Keratinocyte (primary cell): ENCODE results near the gene HIVEP2. TPM values are rescaled to one million over a fixed set of nuclear protein-coding genes. Genes with fewer than 3 reads are reported as not detected.

ENCODE experiments used
- DNase-seq: peaks from one replicate; pipeline ENCODE4 v3.0.0-alpha.2; 2011; ENCODE audit warnings: low read depth, missing footprints, low spot score
- FAIRE-seq: peaks from 2 replicates; lab custom pipeline; 2011; peaks lifted over from hg19 to GRCh38; lab: Jason Lieb, UNC
- H2AFZ ChIP-seq: 2 replicates; pipeline ENCODE4 v1.6.0; 2012; ENCODE audit warnings: low read length, control low read depth, inconsistent platforms; ENCODE audit not compliant: control insufficient read depth
- H3K27ac ChIP-seq: 2 replicates; pipeline ENCODE4 v1.5.1; 2011; ENCODE audit warnings: low read length; ENCODE audit not compliant: control insufficient read depth, insufficient read depth
- H3K27me3 ChIP-seq: 3 replicates; pipeline ENCODE4 v1.6.0; 2011; ENCODE audit warnings: low read length; ENCODE audit not compliant: control insufficient read depth, insufficient read depth; ENCODE audit errors: extremely low read depth
- H3K36me3 ChIP-seq, 2 experiments: 2 replicates in 1 of 2; 3 replicates in 1 of 2; pipeline ENCODE4 v1.5.1; 2011; ENCODE audit warnings: low read length in 2 of 2, mild to moderate bottlenecking in 1 of 2; ENCODE audit not compliant: control insufficient read depth in 2 of 2, insufficient read depth in 2 of 2; ENCODE audit errors: extremely low read depth in 1 of 2
- H3K4me1 ChIP-seq: 3 replicates; pipeline ENCODE4 v1.5.1; 2011; ENCODE audit warnings: low read length; ENCODE audit not compliant: control insufficient read depth, insufficient read depth; ENCODE audit errors: extremely low read depth
- H3K4me2 ChIP-seq: 3 replicates; pipeline ENCODE4 v1.6.0; 2011; ENCODE audit warnings: low read depth, low read length; ENCODE audit not compliant: control insufficient read depth, insufficient read depth; ENCODE audit errors: extremely low read depth
- H3K4me3 ChIP-seq, 3 experiments: fragments of 200-600 bp in 1 of 3; sonication (generic) in 1 of 3; 2 replicates in 2 of 3; 3 replicates in 1 of 3; pipeline ENCODE4 v1.5.1; 2011 to 2016; ENCODE audit warnings: low read length in 3 of 3, mild to moderate bottlenecking in 3 of 3, control low read depth in 2 of 3, inconsistent platforms in 1 of 3, low read depth in 1 of 3, mixed read lengths in 1 of 3, mixed run types in 1 of 3, moderate library complexity in 1 of 3; ENCODE audit not compliant: control insufficient read depth in 2 of 3, insufficient read depth in 2 of 3; ENCODE audit errors: extremely low read depth in 1 of 3
- H3K79me2 ChIP-seq: 2 replicates; pipeline ENCODE4 v1.6.0; 2012; ENCODE audit warnings: low read length; ENCODE audit not compliant: control insufficient read depth, insufficient read depth
- H3K9ac ChIP-seq: 3 replicates; pipeline ENCODE4 v1.6.0; 2011; ENCODE audit warnings: low read length; ENCODE audit not compliant: control insufficient read depth, insufficient read depth; ENCODE audit errors: extremely low read depth
- H3K9me1 ChIP-seq: 3 replicates; pipeline ENCODE4 v1.6.0; 2011; ENCODE audit warnings: low read length; ENCODE audit not compliant: control insufficient read depth, insufficient read depth; ENCODE audit errors: extremely low read depth
- H3K9me3 ChIP-seq: 2 replicates; pipeline ENCODE4 v1.5.1; 2012; ENCODE audit warnings: low read depth, low read length; ENCODE audit not compliant: control insufficient read depth
- H4K20me1 ChIP-seq: 3 replicates; pipeline ENCODE4 v1.6.0; 2011; ENCODE audit warnings: low read length; ENCODE audit not compliant: control insufficient read depth, insufficient read depth; ENCODE audit errors: extremely low read depth
- EZH2 ChIP-seq: IDR thresholded peaks from one replicate; pipeline ENCODE4 v1.6.1; 2012; ENCODE audit warnings: inconsistent platforms, mild to moderate bottlenecking, low read length, moderate library complexity
- dilution Hi-C: fragments of 300-500 bp; cut with MboI; formaldehyde crosslinking; loops from one replicate; pipeline ENCODE4 v1.7.0; 2020; ENCODE audit warnings: low sequenced_read_pairs; ENCODE audit not compliant: extremely low pct_ligation_motif_present
- polyA plus RNA-seq, 5 experiments: library from polyadenylated mRNA; depleted of rRNA in 3 of 5; stranded (reverse) in 3 of 5; stranded (forward) in 1 of 5; unstranded in 1 of 5; fragments of >200 nt; gene quantifications; 1 replicate in 1 of 5; 2 replicates in 3 of 5; 3 replicates in 1 of 5; pipeline versions ENCODE4 v1.2.1 to v1.2.3, GENCODE V29; 2011 to 2012; ENCODE audit warnings: missing spikeins in 2 of 5, low read depth in 1 of 5, low replicate concordance in 1 of 5
- TF ChIP-seq, protein P1 (sequence below), 3 experiments: IDR thresholded peaks in 1 of 3; conservative IDR thresholded peaks in 1 of 3; optimal IDR thresholded peaks in 1 of 3; 2 replicates in 2 of 3; 3 replicates in 1 of 3; pipeline versions ENCODE3 to v1.5.1; 2011; ENCODE audit warnings: low read length in 3 of 3, mild to moderate bottlenecking in 3 of 3, moderate library complexity in 2 of 3, control low read depth in 1 of 3, inconsistent platforms in 1 of 3; ENCODE audit not compliant: insufficient read depth in 2 of 3; ENCODE audit errors: extremely low read depth in 1 of 3

The HIVEP2 gene
- polyA plus RNA-seq, 1 donor (not counting 4 experiments of a cell fraction or from before 2014, with no cell fraction given): 8.9 TPM

- Histone ChIP-seq H3K27ac (no peak overlapping the region), H3K9ac (no peak overlapping the region), H3K4me2 (no peak overlapping the region), H2AFZ (no peak overlapping the region), H4K20me1 (no peaks in the 10 kb centered on the region), H3K79me2 (no peaks in the 10 kb centered on the region), H3K4me3 (no peak overlapping the region), H3K27me3 (no peaks in the 10 kb centered on the region), H3K36me3 (peaks cover 8 to 14% of the 10 kb centered on the region in 2 experiments), H3K9me3 (no peaks in the 10 kb centered on the region), H3K4me1 (no peaks in the 10 kb centered on the region), H3K9me1 (no peaks in the 10 kb centered on the region)
- dilution Hi-C loops: no loop called here
- DNase-seq (no peak), FAIRE-seq (no peak)
- TF ChIP-seq, protein P1, sequence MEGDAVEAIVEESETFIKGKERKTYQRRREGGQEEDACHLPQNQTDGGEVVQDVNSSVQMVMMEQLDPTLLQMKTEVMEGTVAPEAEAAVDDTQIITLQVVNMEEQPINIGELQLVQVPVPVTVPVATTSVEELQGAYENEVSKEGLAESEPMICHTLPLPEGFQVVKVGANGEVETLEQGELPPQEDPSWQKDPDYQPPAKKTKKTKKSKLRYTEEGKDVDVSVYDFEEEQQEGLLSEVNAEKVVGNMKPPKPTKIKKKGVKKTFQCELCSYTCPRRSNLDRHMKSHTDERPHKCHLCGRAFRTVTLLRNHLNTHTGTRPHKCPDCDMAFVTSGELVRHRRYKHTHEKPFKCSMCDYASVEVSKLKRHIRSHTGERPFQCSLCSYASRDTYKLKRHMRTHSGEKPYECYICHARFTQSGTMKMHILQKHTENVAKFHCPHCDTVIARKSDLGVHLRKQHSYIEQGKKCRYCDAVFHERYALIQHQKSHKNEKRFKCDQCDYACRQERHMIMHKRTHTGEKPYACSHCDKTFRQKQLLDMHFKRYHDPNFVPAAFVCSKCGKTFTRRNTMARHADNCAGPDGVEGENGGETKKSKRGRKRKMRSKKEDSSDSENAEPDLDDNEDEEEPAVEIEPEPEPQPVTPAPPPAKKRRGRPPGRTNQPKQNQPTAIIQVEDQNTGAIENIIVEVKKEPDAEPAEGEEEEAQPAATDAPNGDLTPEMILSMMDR (optimal IDR thresholded peaks at IDR 0.05 in 1 of 3, IDR thresholded peaks at IDR 0.05 in 1 of 3, conservative IDR thresholded peaks at IDR 0.05 in 1 of 3; ENCODE audit: extremely low read depth in 1 of 3, insufficient read depth in 2 of 3, low read length in 3 of 3): no peak
Measured at GRCh38 chr6:142763205-142763604, 181.8 kb downstream of the HIVEP2 start.

DNA sequence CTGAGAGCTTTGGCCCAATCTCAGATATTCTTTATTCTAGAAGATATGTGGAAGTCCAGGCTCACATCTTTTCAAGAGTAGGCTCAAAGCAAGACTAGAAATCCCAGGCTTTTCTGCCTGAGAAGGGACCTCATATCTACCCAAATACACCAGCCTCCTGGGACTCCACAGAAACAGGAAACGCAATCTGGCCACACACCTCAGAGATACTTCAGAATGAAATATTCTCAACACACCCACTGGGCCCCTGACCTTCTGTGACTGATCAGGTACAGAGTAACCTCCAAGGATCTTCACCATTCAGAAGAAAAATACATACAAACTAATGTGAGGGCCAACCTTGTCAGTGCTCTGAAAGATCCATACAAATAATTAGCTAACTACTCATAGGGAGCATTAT, 183.2 kb downstream of the HIVEP2 start:
- Histone ChIP-seq H3K4me2 (no peak overlapping the region), H3K4me3 (no peak overlapping the region), H3K36me3 (peaks cover 11 to 14% of the 10 kb centered on the region in 2 experiments), H2AFZ (no peak overlapping the region), H3K9me3 (no peaks in the 10 kb centered on the region), H3K27me3 (no peaks in the 10 kb centered on the region), H3K9me1 (no peaks in the 10 kb centered on the region), H3K4me1 (peaks cover 4% of the 10 kb centered on the region), H3K79me2 (no peaks in the 10 kb centered on the region), H3K9ac (no peak overlapping the region), H4K20me1 (no peaks in the 10 kb centered on the region), H3K27ac (no peak overlapping the region)
- dilution Hi-C loops: no loop called here
- DNase-seq (no peak), FAIRE-seq (no peak)
- TF ChIP-seq, protein P1 (optimal IDR thresholded peaks at IDR 0.05 in 1 of 3, IDR thresholded peaks at IDR 0.05 in 1 of 3, conservative IDR thresholded peaks at IDR 0.05 in 1 of 3; ENCODE audit: extremely low read depth in 1 of 3, insufficient read depth in 2 of 3, low read length in 3 of 3): no peak
- TF ChIP-seq EZH2: no peak
